OCI-LY3 (cell line): ENCODE measurements around the gene C3orf38.

Experiments
- EZH2phosphoT487 ChIP-seq: fragments of 200-600 bp; shearing (Covaris generic); IDR thresholded peaks from 2 replicates; pipeline ENCODE4 v1.6.1; 2018; ENCODE audit warnings: antibody characterized with exemption, mixed run types, low read depth
- TF ChIP-seq, protein P1 (sequence below): fragments of 200-600, 300-600 bp; sonication (generic); IDR thresholded peaks from 2 replicates; pipeline ENCODE4 v1.5.1; 2014; ENCODE audit warnings: antibody characterized with exemption, low read length, low read depth

DNA sequence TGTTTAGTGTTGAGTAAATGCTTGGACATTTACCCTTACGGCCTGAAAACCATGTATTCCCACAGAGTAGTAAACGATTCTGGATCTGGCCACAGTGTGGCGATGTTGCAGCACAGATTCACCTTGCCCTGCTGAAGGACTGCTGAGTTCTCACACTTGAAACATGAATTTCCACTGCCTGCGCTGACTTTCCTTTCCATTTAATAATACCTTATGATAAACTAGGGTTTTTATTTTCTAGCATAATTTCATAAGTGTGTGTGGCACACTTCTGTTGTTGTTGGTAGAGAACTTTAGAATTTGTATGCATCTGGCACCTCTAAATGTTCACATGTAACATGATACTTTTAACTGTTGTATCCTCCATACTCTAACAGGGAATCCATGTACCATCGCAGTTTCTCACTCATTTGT, 53.9 kb downstream of the C3orf38 start:
- TF ChIP-seq, protein P1, sequence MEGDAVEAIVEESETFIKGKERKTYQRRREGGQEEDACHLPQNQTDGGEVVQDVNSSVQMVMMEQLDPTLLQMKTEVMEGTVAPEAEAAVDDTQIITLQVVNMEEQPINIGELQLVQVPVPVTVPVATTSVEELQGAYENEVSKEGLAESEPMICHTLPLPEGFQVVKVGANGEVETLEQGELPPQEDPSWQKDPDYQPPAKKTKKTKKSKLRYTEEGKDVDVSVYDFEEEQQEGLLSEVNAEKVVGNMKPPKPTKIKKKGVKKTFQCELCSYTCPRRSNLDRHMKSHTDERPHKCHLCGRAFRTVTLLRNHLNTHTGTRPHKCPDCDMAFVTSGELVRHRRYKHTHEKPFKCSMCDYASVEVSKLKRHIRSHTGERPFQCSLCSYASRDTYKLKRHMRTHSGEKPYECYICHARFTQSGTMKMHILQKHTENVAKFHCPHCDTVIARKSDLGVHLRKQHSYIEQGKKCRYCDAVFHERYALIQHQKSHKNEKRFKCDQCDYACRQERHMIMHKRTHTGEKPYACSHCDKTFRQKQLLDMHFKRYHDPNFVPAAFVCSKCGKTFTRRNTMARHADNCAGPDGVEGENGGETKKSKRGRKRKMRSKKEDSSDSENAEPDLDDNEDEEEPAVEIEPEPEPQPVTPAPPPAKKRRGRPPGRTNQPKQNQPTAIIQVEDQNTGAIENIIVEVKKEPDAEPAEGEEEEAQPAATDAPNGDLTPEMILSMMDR = peak; percentile 98
- TF ChIP-seq EZH2phosphoT487 = no peak
